Glutamatergic neuron (in vitro differentiated cells): ENCODE results near the gene ALDH1A3. TPM values are rescaled to one million over a fixed set of nuclear protein-coding genes. Genes with fewer than 3 reads are reported as not detected.

Experiments used
- DNase-seq: peaks from one replicate; pipeline ENCODE4 v3.0.0; 2022
- H3K27ac Mint-ChIP-seq: one replicate; pipeline ENCODE4 v1.8.0; 2020; ENCODE audit warnings: mild to moderate bottlenecking, mixed read lengths, inconsistent platforms; ENCODE audit not compliant: unreplicated experiment
- H3K27me3 Mint-ChIP-seq: one replicate; pipeline ENCODE4 v1.8.0; 2020; ENCODE audit warnings: mild to moderate bottlenecking, moderate library complexity, mixed read lengths, inconsistent platforms; ENCODE audit not compliant: unreplicated experiment
- H3K36me3 Mint-ChIP-seq: one replicate; pipeline ENCODE4 v1.8.0; 2020; ENCODE audit warnings: mild to moderate bottlenecking, mixed read lengths, inconsistent platforms; ENCODE audit not compliant: unreplicated experiment
- H3K4me1 Mint-ChIP-seq: one replicate; pipeline ENCODE4 v1.8.0; 2020; ENCODE audit warnings: mild to moderate bottlenecking, low read depth, mixed read lengths, inconsistent platforms; ENCODE audit not compliant: unreplicated experiment
- H3K4me3 Mint-ChIP-seq: one replicate; pipeline ENCODE4 v1.8.0; 2020; ENCODE audit warnings: mild to moderate bottlenecking, mixed read lengths, inconsistent platforms; ENCODE audit not compliant: unreplicated experiment
- H3K9me3 Mint-ChIP-seq: one replicate; pipeline ENCODE4 v1.8.0; 2020; ENCODE audit warnings: mild to moderate bottlenecking, moderate library complexity, mixed read lengths, inconsistent platforms; ENCODE audit not compliant: unreplicated experiment
- total RNA-seq: library from RNA; stranded (reverse); fragmentation: NEBNext Ultra II Directional; extraction: Animal tissue kit (Norgen Biotek cat#: 25700); gene quantifications from one replicate; pipeline ENCODE4 v1.2.1, GENCODE V29; 2021; ENCODE audit not compliant: unreplicated experiment
- TF ChIP-seq, protein P1 (sequence below): fragments of 200-600 bp; sonication (generic); IDR thresholded peaks from one replicate; pipeline ENCODE4 v1.5.0; 2021; ENCODE audit not compliant: partially characterized antibody, unreplicated experiment

ALDH1A3 gene
- total RNA-seq, 1 donor from 2014 or later = 2.8 TPM

DNA sequence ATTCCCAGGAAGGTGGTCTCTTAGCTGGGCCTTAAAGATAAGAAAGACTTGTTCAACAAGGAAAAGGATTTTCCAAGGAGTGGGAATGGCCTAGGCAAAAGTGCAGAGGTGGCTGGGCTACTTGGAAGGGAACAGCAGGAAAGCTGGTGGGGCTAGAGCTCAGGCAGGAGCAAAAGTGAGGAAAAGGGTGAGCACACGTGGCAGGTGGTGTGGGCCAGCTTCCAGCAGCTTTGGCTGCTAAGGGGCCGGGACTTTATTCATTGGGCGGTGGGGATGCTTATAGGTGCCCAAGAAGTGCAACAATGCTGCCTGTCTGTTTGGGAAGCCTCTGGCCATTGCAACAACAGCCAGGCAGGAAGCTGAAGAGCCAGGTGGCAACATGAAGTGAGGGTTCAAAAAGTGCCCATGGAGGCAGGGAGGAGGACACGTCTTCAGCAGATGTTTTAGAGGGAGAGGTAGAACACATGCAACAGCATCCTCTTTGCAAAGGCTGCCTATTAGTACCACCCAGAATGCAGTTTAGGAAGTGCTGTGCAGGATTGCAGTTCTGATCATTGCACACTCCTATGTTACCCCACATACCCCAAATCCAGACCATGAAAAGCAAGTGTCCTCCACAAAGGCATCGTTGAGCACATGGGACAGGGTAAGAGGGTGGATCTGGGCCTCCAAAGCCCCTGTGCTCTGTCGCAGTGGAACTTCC is 13.8 kb downstream of the ALDH1A3 start:
- DNase-seq = no peak
- TF ChIP-seq, protein P1, sequence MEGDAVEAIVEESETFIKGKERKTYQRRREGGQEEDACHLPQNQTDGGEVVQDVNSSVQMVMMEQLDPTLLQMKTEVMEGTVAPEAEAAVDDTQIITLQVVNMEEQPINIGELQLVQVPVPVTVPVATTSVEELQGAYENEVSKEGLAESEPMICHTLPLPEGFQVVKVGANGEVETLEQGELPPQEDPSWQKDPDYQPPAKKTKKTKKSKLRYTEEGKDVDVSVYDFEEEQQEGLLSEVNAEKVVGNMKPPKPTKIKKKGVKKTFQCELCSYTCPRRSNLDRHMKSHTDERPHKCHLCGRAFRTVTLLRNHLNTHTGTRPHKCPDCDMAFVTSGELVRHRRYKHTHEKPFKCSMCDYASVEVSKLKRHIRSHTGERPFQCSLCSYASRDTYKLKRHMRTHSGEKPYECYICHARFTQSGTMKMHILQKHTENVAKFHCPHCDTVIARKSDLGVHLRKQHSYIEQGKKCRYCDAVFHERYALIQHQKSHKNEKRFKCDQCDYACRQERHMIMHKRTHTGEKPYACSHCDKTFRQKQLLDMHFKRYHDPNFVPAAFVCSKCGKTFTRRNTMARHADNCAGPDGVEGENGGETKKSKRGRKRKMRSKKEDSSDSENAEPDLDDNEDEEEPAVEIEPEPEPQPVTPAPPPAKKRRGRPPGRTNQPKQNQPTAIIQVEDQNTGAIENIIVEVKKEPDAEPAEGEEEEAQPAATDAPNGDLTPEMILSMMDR = no peak
- Mint-ChIP-seq H3K4me1 (peaks cover 5% of the 10 kb centered on the region), H3K27me3 (peaks cover 8% of the 10 kb centered on the region), H3K9me3 (no peaks in the 10 kb centered on the region), H3K27ac (no peak overlapping the region), H3K36me3 (no peaks in the 10 kb centered on the region), H3K4me3 (no peak overlapping the region)

DNA sequence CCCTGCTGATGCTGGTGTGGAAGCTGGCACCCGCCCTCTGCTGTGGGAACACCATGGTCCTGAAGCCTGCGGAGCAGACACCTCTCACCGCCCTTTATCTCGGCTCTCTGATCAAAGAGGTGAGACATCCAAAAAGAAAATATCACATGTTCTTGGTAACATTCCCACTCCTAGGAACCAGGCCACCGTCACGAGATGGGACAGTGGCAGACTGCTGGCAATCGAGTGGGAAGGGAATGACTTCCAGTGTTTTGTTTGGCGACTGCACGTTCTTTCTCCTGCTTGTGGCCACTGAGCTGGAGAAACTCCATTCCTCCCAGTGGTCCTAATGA is 14.3 kb downstream of the ALDH1A3 start:
- TF ChIP-seq, protein P1 = no peak
- H3K4me3 Mint-ChIP-seq = no peak overlapping the region
- no peaks in the 10 kb centered on the region for H3K9me3 Mint-ChIP-seq
- DNase-seq = no peak
- H3K27me3 Mint-ChIP-seq = peaks cover 8% of the 10 kb centered on the region
- peaks cover 5% of the 10 kb centered on the region for H3K4me1 Mint-ChIP-seq
- H3K36me3 Mint-ChIP-seq = no peaks in the 10 kb centered on the region
- no peak overlapping the region for H3K27ac Mint-ChIP-seq

DNA sequence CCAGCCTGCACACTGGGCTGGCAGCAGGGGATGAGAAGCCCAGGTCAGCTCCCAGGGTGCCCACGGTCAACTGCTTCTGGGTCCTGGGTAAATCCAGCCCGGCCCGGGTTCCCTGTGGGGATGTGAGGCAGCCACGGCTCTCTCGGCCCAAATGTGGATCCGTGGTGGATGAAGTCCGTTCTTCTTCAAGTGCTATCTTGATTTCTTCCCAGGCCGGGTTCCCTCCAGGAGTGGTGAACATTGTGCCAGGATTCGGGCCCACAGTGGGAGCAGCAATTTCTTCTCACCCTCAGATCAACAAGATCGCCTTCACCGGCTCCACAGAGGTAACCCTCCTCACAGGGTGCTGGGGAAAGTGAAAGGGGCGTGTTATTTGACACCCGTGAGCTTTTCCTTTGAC is 16.1 kb downstream of the ALDH1A3 start:
- DNase-seq = no peak
- no peaks in the 10 kb centered on the region for H3K36me3 Mint-ChIP-seq
- peaks cover 6% of the 10 kb centered on the region for H3K4me1 Mint-ChIP-seq

DNA sequence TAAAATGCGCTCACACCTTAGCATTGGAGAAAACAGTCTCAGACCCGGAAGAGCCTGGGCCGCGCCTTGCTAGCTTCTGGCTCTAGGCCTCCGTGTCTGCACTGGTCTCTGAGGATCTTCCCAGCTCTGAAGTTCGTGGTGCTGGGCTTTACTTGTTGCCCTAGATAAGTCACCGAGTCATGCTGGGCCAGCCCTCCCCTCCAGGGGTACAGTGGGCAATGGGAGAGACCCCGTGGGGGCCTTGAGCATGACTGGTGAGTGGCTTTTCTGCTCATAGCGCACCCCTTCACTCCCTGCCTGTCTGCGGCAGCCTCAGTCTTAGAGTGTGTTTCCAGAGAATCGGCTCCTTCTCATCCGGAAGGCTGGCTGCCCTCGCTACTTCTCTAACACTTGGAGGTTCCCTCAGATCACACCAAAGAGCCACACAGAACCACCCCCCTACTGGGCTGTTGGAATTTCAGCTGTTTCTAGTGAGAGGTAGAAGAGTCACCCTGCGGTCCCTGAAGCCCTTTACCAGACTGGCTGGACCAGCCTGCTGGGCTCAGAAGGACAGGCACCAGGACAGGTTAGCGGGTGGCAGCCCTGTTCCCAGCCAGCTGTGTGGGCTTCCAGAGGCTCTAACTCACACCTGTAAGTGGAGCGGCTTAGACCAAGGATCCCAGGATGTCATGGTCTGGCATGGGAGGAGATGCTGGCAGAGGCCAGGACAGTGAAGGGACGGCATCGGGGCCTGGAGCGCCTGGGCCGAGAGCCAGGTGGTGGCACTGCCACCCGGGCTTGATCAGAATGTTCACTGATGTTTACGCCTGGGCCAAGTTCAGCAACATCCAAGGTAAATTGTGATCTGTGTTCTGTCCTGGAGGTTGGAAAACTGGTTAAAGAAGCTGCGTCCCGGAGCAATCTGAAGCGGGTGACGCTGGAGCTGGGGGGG is 17.9 kb downstream of the ALDH1A3 start:
- Mint-ChIP-seq H3K4me1 (peaks cover 22% of the 10 kb centered on the region), H3K36me3 (no peaks in the 10 kb centered on the region), H3K4me3 (no peak overlapping the region), H3K27me3 (peaks cover 3% of the 10 kb centered on the region), H3K9me3 (no peaks in the 10 kb centered on the region), H3K27ac (no peak overlapping the region)
- TF ChIP-seq, protein P1 = no peak
- no peak for DNase-seq

More for the DNA sequence above, 16.1 kb downstream of the ALDH1A3 start:
- TF ChIP-seq, protein P1 = no peak
- H3K27me3 Mint-ChIP-seq = peaks cover 8% of the 10 kb centered on the region
- H3K27ac Mint-ChIP-seq = no peak overlapping the region
- no peak overlapping the region for H3K4me3 Mint-ChIP-seq
- no peaks in the 10 kb centered on the region for H3K9me3 Mint-ChIP-seq

DNA sequence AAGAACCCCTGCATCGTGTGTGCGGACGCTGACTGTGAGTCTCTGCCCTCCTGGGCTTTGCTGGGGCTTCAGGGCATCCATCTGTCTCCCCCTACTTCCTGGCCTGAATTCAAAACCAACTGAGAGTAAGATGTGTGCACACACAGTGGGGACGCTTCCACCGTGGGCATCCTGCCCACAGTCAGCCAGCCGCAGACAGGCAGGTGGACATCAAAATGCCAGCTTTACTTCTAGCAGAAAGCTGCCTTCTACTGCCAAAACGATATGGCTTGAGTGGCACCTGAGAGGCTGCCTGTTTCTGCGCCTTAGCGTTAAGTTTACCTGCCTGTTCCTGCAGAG is 18.5 kb downstream of the ALDH1A3 start:
- Mint-ChIP-seq H3K4me3 (no peak overlapping the region), H3K9me3 (no peaks in the 10 kb centered on the region), H3K36me3 (no peaks in the 10 kb centered on the region), H3K27ac (no peak overlapping the region), H3K4me1 (peaks cover 28% of the 10 kb centered on the region), H3K27me3 (peaks cover 6% of the 10 kb centered on the region)
- TF ChIP-seq, protein P1 = no peak
- DNase-seq = no peak
